NK-92 (cell line): Measurements from ENCODE around the gene CD83.
"Not testable (repeated sequence)": the region's sequence is repeated elsewhere in the genome, so short reads cannot be mapped to it uniquely, and the experiment has no call there.

ENCODE experiments used
- DNase-seq: peaks from one replicate; lab custom pipeline; 2025; ENCODE audit not compliant: unreplicated experiment; lab: John Stamatoyannopoulos, UW

The CD83 gene

DNA sequence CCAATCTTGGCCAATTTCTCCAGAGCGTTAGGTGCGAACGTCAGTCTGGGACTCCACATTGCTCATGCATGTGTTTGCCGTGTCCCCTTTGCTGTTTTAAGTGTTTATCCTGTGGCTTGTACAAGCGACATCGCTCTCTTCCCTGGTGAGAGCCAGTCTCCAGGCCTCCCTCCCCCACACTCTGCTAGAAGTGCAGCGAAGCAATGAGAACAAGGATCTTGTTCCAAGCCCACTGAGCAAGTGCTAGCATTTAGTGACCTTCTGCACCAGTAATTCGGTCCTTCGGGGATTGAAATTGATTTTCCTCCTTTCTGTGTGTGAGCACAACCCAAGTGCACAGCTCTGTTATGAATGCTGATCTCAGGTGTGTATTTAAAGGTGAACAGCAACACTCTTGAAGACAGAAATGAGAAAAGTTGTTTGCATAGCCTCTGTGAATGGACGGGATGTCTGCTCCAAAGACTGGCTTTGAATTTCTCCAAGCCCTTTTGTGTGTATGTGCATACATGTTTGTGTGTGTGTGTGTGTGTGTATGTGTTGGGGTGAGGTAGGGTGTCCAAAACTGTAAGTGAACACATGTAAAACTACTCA is 29.0 kb downstream of the CD83 start:
- no peak for DNase-seq

DNA sequence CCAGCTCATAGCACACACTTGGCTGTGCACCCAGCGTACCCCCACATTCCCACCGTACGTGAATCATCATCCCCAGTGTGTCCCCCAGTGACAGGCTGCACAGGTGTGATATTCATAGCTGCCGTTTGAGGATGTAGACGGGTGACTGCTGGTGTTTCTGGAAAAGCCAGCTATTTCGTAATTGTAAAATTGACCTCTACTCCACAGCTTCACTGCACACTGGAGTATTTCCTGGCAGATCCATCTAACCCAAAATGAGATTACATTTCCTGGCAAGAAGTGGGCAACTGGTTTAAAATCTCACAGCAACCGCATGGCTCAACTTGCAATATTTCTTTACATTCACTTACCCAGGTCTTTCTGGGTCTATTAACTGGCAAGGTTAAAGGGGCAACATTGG is 30.3 kb downstream of the CD83 start:
- DNase-seq, result no peak

DNA sequence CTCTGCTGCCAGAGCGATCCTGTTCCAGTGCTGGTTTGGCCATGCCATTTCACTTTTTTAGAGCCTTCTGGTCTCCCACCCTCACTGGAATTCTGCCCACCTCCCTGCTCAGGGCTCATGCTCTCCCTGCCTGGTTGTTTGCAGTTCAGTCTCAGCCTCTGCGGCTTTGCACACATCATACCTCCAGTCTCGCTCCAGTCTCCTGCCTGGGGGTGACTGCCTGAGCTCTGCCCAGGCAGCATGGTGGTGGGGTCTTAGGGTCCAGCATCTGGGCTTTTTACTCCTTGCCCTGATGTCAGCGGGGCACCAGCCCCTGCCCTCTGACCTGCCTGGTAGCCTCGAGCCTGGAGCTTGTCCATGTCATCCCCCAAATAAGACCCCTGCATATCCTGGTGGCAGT is 30.9 kb downstream of the CD83 start:
- DNase-seq, result no peak

DNA sequence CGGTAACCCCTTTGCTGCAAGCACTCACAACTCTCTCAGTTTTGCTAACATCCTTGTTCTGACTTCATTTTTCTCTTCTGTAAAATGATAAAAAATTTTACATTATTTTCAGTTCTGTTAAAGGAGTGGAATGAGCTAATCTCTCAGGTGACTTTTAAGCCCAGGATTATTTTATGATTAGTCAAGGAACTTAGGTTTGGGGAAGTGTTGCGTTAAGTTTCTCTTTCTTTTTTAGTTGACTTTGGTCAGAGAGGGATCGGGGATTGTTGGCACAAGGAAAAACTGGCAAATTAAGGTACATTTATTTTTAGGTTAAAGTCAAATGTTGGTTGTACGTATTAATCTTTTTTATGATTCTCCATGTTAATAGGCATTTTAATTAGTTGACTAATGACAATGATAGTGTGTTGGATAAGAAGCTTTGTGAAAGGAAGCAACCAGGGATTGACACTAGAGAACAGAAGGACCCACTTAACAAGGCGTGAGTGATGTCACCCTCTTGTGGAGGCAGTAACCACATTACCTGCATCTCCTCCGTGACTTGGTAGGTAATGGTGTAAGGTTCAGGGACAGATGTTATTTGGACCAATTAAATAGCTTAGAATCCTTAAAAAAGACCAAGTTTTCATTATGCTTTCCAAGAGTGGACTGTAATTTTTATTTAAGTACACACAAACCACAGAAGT is 31.6 kb downstream of the CD83 start:
- no peak for DNase-seq

DNA sequence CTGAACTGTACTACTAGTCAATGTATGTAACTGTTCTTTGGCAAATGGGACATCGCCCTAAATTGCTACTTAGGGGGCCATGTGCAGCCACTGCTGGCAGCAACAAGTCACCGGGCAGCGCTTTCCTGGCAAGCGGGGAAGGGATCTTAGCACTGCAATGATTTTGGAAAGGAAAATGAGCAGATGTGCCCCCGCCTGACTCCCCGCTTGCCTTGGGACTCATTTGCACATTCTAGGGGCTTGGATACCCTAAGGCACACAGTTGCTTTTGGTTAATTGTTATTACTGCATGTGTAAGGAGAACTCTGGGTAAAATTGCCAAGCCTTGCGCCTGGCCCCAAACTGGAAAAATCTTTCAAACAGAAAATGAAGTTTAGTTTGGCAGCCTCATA is 32.2 kb downstream of the CD83 start:
- no peak for DNase-seq

DNA sequence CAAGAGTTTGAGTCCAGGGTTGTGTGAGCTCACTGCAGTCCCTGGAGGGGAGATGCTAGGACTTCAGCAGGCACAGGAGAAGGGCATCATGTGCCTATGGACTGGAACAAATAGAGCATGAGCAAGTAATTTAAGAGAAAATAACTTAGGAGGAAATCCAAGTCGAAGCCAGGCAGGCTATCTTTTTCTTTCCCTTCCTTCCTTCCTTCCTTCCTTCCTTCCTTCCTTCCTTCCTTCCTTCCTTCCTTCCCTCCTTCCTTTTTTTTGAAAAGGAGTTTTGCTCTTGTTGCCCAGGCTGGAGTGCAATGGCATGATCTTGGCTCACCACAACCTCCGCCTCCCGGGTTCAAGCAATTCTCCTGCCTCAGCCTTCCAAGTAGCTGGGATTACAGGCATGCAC is 33.7 kb downstream of the CD83 start:
- DNase-seq, result not testable (repeated sequence)

DNA sequence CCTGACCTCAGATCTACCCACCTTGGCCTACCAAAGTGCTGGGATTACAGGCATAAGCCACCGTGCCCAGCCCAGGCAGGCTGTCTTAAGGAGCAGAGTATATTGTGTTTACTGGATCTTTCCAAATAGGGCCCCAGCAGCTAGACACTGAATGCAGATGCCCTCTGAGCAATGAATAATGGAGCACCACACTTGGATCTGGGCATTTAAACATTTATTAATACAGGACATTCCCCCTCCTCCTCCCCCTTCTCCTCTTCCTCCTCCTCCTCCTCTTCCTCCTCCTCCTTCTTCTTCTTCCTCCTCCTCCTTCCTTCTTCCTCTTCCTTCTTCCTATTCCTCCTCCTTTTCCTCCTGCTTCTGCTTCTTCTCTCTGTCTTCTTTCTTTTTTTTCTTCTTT is 34.2 kb downstream of the CD83 start:
- DNase-seq, result no peak

DNA sequence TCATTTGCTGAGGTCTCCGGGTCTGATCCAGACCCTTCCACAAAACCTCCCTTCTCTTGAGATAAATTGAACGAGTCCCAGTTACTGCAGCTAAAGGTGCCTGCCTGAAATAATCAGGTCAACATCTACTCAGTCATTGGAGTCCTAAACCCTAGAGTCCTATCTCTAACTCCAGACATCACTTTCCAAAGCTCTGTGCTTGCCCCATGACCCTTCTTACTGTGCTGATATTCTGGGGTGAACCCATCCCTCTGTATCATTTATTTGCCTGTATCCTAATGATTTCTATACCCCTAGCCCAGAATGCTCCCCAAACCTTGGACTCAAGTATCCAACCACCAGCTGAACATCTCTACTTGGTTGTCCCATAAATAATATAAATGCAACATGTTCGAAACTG is 35.7 kb downstream of the CD83 start:
- DNase-seq, result no peak

DNA sequence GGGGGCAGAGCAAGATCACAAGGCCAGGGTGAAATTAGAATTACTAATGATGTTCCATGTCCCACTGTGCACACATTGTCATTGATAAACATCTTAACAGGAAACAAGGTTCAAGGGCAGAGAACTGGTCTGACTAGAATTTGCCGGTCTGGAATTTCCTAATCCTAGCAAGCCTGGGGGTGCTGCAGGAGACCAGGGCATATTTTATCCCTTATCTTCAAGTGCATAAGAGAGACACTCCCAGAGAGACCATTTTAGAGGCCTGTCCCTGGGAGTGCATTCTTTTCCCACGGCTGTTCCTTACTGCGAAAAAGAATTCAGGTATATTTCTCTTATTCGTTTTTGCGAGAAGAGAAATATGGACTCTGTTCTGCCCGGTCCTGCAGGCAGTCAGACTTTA is 41.5 kb downstream of the CD83 start:
- DNase-seq, result no peak

DNA sequence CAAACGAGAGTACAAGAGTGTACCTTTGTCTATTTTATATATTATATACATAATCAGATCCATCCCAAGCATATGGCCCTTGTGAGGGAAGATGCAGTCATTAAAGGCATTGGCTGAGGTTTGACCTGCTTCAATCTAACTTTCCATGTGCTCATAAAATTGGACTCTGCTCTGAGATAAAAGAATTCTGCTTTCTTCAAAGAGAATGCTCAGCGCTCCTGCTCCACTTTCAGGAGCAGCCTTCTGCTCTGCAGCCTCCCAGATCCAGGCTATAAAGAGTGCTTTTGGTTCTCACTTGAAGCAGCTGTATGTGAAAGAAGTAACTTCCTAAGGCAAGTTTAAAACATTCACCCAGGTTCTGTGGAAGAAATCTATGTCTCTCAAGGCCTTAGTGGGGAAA is 45.3 kb downstream of the CD83 start:
- no peak for DNase-seq

DNA sequence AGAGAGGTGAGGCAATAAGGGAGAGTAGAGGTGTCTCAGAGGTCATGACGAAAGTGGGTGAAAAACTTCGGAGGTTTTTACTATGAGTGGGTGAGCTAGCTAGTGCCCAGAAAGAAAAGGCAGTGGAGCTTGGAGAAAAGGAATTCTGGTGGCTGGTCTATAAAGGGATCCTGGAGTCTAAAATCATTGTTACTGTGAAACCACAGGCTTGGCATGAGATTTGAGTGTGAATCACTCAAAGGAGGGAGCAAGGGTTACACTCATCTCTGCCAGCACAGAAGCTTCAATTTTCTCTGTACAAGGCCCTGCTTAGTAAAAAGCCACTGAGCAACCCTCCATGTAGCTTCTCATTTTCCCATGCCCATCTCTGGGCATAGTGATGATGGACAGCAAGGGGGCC is 47.5 kb downstream of the CD83 start:
- DNase-seq, result no peak

DNA sequence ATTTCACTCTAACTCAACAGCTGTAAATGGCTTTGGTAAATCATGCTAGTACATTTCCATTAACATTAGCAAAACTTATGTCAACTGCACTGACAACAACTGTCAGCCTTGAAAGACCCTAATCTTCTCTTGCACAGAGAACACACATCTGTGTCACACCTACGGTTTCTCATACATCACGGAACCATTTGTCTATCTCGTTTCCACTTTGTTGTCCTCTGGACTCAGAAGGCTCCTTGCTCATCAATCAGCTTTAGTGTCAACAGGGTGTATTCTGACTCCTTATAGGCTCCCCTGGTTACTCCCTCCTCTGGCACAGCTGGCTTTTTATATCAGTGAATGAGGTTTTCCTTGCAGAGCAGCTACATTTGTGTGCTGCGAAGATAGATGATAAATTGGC is 49.3 kb downstream of the CD83 start:
- DNase-seq, result no peak

DNA sequence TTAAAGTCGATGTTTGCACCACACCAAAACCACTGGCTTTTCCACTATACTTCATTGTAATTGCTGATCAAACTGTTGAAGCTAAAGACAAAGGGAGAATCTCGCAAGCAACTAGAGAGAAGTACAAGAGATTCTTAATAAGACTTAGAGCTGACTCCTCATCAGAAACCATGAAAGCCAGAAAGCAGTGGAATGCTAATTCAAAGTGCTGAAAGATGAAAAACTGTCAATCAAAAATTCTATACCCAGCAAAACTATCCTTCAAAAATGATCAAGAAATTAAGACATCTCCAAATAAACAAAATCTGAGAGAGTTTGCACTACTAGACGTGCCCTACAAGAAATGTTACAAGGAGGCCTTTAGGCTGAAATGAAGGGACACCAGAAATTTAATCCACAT is 52.6 kb downstream of the CD83 start:
- no peak for DNase-seq

DNA sequence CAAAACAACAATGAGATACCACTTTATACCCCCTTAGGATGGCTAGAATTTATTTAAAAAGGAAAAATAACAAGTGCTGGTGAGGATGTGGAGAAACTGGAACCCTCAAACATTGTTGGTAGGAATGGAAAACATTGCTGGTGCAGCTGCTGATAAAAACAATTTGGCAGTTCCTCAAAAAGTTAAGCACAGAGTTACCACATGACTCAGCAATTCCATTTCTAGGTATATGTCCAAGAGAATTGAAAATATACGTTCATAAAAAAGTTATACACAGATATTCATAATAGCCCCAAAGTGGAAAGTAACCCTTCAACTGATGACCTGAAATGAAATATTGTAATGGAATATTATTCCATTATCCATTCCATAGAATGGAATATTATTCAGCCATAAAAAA is 55.0 kb downstream of the CD83 start:
- no peak for DNase-seq

DNA sequence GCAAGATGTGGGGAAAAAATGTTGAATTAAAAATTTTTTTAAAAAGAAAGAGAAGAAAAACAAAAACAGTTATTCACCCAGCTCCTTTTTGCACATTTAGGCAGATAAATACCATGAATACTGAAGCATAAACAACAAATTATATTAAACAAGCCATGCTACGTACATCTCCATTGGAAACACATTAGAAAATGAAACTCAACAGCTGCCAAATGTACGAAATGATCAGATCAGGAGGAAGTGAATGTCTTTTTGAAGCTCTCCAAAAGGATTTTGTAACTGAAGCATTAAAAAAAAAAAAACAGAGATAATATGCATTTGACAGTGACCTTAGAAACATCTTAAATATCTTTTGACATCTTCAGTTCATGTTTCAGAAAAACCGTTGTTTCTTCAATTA is 56.7 kb downstream of the CD83 start:
- DNase-seq, result no peak

DNA sequence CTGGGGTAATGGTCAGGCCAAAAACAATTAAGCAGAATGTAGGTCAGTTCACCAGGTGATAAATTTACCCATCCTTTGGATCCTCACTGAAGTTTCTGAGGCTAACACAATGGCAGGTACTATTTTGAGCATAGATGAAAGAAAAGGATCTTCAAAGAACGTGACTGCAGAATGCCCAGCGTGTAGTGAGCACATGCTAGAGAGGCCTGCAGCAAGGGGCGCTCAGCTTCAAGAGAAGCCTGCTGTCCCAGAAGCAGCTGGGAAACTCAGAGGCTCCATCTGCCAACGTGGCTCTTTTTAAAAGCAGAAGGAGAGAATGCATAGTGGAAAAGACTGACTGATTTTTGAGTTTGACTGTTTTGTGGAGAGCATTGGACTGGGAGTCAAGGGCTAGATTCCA is 57.4 kb downstream of the CD83 start:
- DNase-seq, result no peak

DNA sequence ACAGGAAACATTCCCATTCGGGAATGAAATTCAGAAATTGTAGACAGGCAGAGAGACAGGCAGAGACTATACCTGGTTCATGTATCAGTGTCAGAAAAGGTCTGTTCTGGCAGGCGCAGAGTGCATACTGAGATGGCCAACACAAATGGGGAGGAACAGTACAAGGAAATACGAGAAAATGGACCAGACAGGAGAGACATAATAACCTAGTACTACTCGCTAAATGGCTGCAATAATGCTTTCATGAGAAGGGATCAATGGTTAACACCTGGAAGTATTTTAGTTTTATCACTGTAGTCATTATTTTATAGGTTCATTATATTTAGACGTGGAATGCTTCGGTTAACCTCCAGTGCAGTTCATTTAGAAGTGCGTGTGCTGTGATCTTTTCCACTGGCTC is 58.9 kb downstream of the CD83 start:
- DNase-seq, result no peak

DNA sequence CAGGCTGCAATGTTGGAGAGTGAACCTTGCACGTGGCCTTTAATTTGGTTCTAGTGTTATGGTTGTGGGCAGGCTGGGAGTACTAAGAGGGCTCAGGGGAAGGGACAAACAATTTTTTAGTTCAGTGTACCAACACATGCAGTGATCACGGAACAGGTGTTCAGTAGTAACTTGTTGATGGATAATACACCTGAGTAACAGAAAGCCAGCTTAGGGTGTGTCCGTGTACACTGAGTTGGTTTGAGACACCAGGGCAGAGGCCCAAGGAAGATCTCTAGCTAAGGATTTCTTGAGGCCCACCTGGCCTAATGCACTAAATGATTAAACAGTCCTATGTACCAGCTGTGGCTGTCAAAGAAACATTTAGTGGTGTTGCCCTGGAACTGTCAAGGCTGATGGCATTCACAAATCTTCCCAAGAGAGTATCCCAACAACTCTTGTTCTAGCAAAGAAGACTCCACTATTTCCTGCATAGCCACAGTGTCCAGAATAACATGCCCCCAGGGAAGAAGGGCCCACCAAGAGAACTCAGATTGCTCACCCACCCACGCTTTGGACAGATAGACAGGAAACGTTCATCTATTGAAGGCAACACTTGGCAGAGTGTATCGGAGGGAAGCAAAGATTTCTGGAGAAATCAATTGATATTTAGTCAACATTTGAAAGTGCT is 60.0 kb downstream of the CD83 start:
- DNase-seq, result no peak

DNA sequence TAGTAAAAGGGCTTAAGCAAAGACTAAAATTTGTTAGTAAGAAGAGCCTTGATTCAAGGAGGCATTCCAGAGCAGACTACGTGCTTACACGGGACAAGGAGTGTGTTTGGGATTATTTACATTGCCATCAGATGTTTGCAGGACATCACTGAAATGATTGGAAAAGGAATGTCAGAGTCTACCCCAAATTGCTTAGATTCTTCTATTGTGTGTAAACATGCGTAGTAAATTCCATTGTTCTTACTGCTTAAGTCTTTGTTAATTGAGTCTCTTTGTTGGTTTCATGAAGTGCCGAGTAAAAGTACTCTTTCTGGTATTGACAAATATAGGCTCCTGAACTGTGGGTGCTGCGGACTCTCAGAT is 60.5 kb downstream of the CD83 start:
- DNase-seq, result no peak

DNA sequence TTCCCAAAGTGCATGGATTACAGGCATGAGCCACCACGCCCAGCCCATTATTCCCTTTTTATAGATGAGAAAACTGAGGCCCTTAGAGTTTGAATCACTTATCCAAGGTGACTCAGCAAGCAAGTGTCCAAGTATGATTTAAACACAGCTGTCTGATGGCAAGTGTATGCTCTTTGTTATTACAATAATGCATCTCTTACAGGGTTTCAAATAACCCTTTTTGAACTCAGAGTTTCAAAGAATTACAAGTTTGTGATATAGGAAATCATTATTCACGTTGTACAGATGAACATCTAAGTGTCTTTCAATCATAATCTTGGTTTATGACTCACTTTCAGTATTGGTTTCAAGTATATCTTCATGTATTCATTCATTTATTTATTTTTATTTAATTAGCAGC is 63.0 kb downstream of the CD83 start:
- DNase-seq, result no peak

DNA sequence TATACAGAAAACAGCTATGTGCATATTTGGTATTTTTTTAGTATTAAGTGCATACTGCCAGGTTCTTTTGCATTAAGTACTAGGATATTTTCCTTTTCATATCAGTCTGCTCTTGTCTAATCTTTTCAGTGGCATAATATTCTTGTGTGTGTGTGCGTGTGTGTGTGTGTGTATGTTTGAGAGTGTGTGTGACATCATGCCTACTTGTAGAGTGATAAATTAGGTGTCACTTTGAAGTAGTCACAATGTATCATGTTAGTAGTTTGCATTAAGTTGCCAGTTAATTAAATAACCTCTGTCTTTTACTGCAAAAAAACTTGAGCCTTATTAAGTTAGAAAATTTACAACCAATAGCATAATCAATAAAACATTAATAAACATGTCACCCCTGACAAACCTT is 65.3 kb downstream of the CD83 start:
- no peak for DNase-seq
